Suprapubic skin (tissue), 4 donors: ENCODE measurements around the gene THRB. TPM values are rescaled to one million over a fixed set of nuclear protein-coding genes. Genes with fewer than 3 reads are reported as not detected.

Source experiments
- DNase-seq, 2 donors: peaks; one replicate each; pipeline ENCODE4 v3.0.0-alpha.2; 2019; ENCODE audit warnings: low spot score in 2 of 2
- H3K27ac ChIP-seq: fragments of 200-600 bp; sonication (generic); one replicate; pipeline ENCODE4 v1.5.1; 2019
- H3K27me3 ChIP-seq: fragments of 200-600 bp; sonication (generic); one replicate; pipeline ENCODE4 v1.5.1; 2019
- H3K36me3 ChIP-seq: fragments of 200-600 bp; sonication (generic); one replicate; pipeline ENCODE4 v1.5.1; 2019
- H3K4me1 ChIP-seq: fragments of 200-600 bp; sonication (generic); one replicate; pipeline ENCODE4 v1.5.1; 2019
- H3K4me3 ChIP-seq: fragments of 200-600 bp; sonication (generic); one replicate; pipeline ENCODE4 v1.5.1; 2019; ENCODE audit warnings: mild to moderate bottlenecking
- H3K9me3 ChIP-seq: fragments of 200-600 bp; sonication (generic); one replicate; pipeline ENCODE4 v1.5.1; 2019
- CTCF ChIP-seq, 2 donors: fragments of 200-600 bp in 1 of 2; fragments of 450-650 bp in 1 of 2; sonication (generic) in 1 of 2; IDR thresholded peaks; one replicate each; pipeline ENCODE4 v1.5.1; 2016 to 2019; ENCODE audit warnings: antibody characterized with exemption in 2 of 2, mild to moderate bottlenecking in 1 of 2, moderate library complexity in 1 of 2
- EP300 ChIP-seq: sonication (generic); formaldehyde crosslinking; IDR thresholded peaks from one replicate; pipeline ENCODE4 v1.6.1; 2017; ENCODE audit warnings: antibody characterized with exemption
- POLR2A ChIP-seq, 2 donors: fragments of 450-650 bp; IDR thresholded peaks; one replicate each; pipeline ENCODE4 v1.6.1; 2017; ENCODE audit warnings: antibody characterized with exemption in 2 of 2, mild to moderate bottlenecking in 2 of 2, moderate library complexity in 2 of 2
- POLR2AphosphoS5 ChIP-seq, 3 donors: sonication (generic); formaldehyde crosslinking; IDR thresholded peaks; one replicate each; pipeline ENCODE4 v1.6.1; 2017; ENCODE audit warnings: antibody characterized with exemption in 3 of 3
- WGBS: methylation state at CpG from one replicate; pipeline ENCODE4 v1.1.5; 2018; 5-methylcytosine and 5-hydroxymethylcytosine counted together
- total RNA-seq, 4 donors: library from RNA; depleted of rRNA; stranded (reverse); fragments of >200 nt; gene quantifications; one replicate each; pipeline ENCODE4 v1.1.0, GENCODE V29; 2016

Gene THRB
- total RNA-seq, 4 donors from 2014 or later = 16.6 to 32.9 (median 24.4) TPM

GRCh38 chr3:24154013-24154695 is 340.5 kb downstream of the THRB start:
- no peak for DNase-seq
- 77% methylated on average over 2 of the region's 2 CpGs for WGBS
- Histone ChIP-seq H3K4me3 (no peak overlapping the region), H3K27ac (no peak overlapping the region), H3K9me3 (no peaks in the 10 kb centered on the region), H3K4me1 (no peaks in the 10 kb centered on the region), H3K36me3 (no peaks in the 10 kb centered on the region), H3K27me3 (no peaks in the 10 kb centered on the region)
- TF ChIP-seq POLR2A (IDR thresholded peaks at IDR 0.05) = no peak
- no peak for TF ChIP-seq POLR2AphosphoS5 (IDR thresholded peaks at IDR 0.05)
- no peak for TF ChIP-seq EP300
- no peak for TF ChIP-seq CTCF (IDR thresholded peaks at IDR 0.05)

DNA sequence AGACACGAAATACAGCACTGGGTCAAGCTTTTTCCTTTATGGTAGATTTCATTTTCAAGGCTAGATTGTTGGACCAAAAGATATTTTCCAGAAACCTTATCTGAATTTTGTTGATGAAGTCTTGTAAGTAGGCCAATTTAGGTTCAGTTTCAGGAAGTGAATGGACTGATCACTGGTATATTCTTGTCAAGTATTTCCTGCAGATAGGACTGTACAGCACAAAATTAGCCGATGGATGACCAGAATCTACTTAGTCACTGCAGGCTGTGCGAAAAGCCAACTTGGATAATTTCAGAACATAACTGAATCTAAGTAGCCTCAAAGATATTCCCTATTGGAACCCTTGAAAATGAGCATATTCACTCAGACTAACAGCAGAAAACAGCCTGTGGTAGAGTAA is 343.1 kb downstream of the THRB start:
- Histone ChIP-seq H3K27me3 (no peaks in the 10 kb centered on the region), H3K4me1 (no peaks in the 10 kb centered on the region), H3K36me3 (no peaks in the 10 kb centered on the region), H3K4me3 (no peak overlapping the region), H3K9me3 (no peaks in the 10 kb centered on the region), H3K27ac (no peak overlapping the region)
- DNase-seq = no peak
- 87% methylated on average over 3 of the region's 3 CpGs for WGBS
- TF ChIP-seq POLR2A (IDR thresholded peaks at IDR 0.05) (no peak), POLR2AphosphoS5 (IDR thresholded peaks at IDR 0.05) (no peak), EP300 (no peak), CTCF (IDR thresholded peaks at IDR 0.05) (no peak)

DNA sequence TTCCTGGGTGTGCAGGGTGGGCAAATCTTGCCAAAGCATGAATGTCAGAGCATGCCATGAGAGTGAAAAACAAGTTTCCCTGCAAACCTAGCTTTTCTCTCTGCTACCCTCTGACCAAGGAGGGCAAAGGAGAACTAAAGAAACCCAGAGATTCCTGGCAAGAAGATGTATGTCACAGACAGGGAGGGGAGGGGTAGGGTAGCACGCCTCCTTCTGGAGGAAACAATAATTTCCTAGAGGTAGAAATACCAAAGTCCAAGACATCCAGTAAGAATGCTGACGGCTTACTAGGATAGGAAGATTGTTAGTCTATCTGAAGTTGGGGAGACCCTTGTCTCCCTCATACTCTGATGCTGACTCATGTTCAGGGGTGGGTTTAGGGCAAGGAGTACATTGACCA is 345.6 kb downstream of the THRB start:
- peaks cover 6% of the 10 kb centered on the region for H3K4me1 ChIP-seq
- no peaks in the 10 kb centered on the region for H3K27me3 ChIP-seq
- H3K9me3 ChIP-seq = no peaks in the 10 kb centered on the region
- TF ChIP-seq POLR2AphosphoS5 (IDR thresholded peaks at IDR 0.05) = no peak
- no peak for TF ChIP-seq EP300
- TF ChIP-seq POLR2A (IDR thresholded peaks at IDR 0.05) = no peak
- H3K36me3 ChIP-seq = no peaks in the 10 kb centered on the region
- WGBS = 81% methylated on average over 2 of the region's 2 CpGs
- no peak for DNase-seq
- H3K27ac ChIP-seq = no peak overlapping the region
- no peak overlapping the region for H3K4me3 ChIP-seq

DNA sequence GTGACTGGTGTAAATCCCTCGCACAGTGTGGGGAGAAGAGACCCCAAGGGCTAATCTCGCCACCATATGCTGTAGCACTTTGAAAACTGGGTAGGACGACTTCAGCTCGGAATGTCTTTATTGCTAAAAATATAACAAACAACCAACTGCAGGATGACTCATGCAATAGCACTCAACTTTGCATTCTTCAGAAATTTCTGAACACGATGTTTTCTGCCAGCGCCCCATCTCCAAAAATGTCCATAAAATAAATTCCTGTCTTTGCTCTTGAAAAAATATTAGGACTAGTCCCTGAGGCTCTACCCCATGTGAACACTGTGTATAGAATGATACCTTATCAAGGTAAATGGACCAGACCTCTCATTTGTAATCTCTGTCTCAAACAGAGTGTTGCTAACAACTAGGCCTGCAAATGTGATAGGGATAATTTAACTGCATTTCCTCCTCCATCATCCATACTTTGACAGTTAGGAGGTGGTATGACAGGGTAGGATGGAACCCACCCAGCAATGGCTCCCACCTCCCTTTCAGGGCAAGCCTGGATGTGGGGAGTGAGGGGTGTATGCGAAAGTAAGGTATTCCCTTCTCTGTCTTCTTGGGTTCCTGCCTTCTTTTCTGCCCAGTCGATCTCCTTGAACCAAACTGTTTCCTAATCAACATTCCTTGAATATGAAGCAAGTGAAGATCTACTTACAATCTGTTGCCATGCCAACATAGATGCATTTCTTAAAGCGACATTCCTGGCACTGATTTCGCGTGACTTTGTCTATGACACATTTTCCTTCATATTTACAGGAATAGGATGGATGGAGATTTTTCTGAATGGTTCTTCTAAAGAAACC is 348.4 kb downstream of the THRB start:
- no peaks in the 10 kb centered on the region for H3K27me3 ChIP-seq
- TF ChIP-seq POLR2AphosphoS5 (IDR thresholded peaks at IDR 0.05) = peak in 1 of 3 donors; percentile 35
- TF ChIP-seq POLR2A (IDR thresholded peaks at IDR 0.05) = peak in 1 of 2 donors; percentile 7
- no peak for TF ChIP-seq EP300
- 50% methylated on average over 11 of the region's 11 CpGs for WGBS
- H3K9me3 ChIP-seq = no peaks in the 10 kb centered on the region
- peaks cover 6% of the 10 kb centered on the region for H3K4me1 ChIP-seq
- peaks cover 13% of the 10 kb centered on the region for H3K36me3 ChIP-seq
- H3K27ac ChIP-seq = peak overlapping the region; percentile 34
- no peak overlapping the region for H3K4me3 ChIP-seq
- DNase-seq = no peak

DNA sequence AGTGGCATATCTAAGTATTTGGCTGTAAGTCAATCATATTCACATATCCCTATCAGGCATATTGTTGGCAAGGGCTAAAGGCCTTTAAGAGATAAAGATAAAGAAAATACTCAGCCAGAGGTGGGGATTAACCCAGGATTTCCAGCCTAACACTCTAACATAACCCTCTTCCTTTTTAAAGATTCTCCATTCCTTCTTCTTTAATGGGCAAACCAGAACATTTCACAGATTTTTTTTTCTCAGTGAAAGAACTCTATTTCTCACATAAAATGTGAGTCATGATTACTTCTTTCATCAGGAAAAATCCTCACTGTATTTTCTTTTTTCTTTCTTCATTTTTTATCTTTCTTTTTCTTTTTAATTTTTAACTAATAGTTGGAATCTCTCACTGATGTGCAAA is 349.2 kb downstream of the THRB start:
- DNase-seq = no peak
- peaks cover 6% of the 10 kb centered on the region for H3K4me1 ChIP-seq
- H3K9me3 ChIP-seq = no peaks in the 10 kb centered on the region
- peak overlapping the region; percentile 34 for H3K27ac ChIP-seq
- H3K36me3 ChIP-seq = peaks cover 13% of the 10 kb centered on the region
- H3K27me3 ChIP-seq = no peaks in the 10 kb centered on the region
- H3K4me3 ChIP-seq = no peak overlapping the region
- TF ChIP-seq CTCF (IDR thresholded peaks at IDR 0.05) = no peak
- no peak for TF ChIP-seq POLR2A (IDR thresholded peaks at IDR 0.05)
- no peak for TF ChIP-seq EP300
- TF ChIP-seq POLR2AphosphoS5 (IDR thresholded peaks at IDR 0.05) = no peak

GRCh38 chr3:24142127-24142526 is 352.5 kb downstream of the THRB start:
- no peak for DNase-seq
- Histone ChIP-seq H3K36me3 (peaks cover 13% of the 10 kb centered on the region), H3K4me1 (peaks cover 17% of the 10 kb centered on the region), H3K9me3 (no peaks in the 10 kb centered on the region), H3K4me3 (no peak overlapping the region), H3K27ac (no peak overlapping the region), H3K27me3 (no peaks in the 10 kb centered on the region)
- WGBS = 91% methylated on average over 1 of the region's 1 CpG
- TF ChIP-seq EP300 (no peak), CTCF (IDR thresholded peaks at IDR 0.05) (no peak), POLR2A (IDR thresholded peaks at IDR 0.05) (no peak), POLR2AphosphoS5 (IDR thresholded peaks at IDR 0.05) (no peak)
